GM10248 (cell line): ENCODE measurements around the gene PRADC1.

Source experiments
- CTCF ChIA-PET: fragments of 300-600 bp; sonication (Branson Sonifier 250); formaldehyde crosslinking; extraction: SDS; loops from one replicate; lab custom pipeline; 2021; ENCODE audit warnings: antibody characterized with exemption; lab: Yijun Ruan, JAX
- POLR2A ChIA-PET: fragments of 350-650 bp; sonication (Branson Sonifier 250); formaldehyde crosslinking; extraction: SDS; loops from one replicate; lab custom pipeline; 2020; ENCODE audit warnings: antibody characterized with exemption; lab: Yijun Ruan, JAX
- DNase-seq: peaks from one replicate; pipeline ENCODE4 v3.0.0; 2012; ENCODE audit errors: extremely low spot score
- TF ChIP-seq, protein P1 (sequence below): IDR thresholded peaks from 2 replicates; pipeline ENCODE4 v1.5.1; 2012; ENCODE audit warnings: mild to moderate bottlenecking, low read depth; ENCODE audit errors: extremely low read depth, missing control alignments, control extremely low read depth

Gene PRADC1

DNA sequence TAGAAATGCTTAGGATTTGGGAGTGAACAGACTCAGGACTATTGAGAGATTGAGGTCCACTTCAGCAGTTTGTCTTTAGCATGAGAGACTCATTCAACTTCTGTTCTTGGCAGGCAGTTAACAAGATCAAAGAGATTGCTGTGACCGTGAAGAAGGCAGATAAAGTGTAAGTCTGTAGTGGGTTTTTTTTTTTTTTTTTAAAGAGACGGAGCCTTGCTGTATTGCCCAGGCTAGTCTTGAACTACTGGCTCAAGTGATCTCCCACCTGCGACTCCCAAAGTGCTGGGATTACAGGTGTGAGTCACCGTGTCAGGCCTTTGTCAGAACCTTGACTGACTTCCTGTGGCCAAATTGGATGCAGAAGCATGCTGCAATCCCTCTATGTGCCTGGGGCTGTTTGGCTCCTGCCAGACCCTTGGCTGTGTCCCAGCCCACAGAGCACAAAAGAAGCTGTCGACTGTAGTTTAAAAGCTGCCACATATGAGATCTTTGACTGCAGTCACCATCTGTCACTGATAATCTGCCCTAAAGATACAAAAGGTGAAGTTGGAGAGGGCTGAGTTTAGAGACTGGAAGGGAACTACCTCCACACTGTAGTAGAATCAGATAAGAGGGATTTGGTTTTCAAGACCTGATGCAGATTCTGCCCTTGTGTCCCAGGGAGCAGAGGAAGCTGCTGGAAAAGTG, 11.0 kb upstream of the PRADC1 start:
- TF ChIP-seq, protein P1, sequence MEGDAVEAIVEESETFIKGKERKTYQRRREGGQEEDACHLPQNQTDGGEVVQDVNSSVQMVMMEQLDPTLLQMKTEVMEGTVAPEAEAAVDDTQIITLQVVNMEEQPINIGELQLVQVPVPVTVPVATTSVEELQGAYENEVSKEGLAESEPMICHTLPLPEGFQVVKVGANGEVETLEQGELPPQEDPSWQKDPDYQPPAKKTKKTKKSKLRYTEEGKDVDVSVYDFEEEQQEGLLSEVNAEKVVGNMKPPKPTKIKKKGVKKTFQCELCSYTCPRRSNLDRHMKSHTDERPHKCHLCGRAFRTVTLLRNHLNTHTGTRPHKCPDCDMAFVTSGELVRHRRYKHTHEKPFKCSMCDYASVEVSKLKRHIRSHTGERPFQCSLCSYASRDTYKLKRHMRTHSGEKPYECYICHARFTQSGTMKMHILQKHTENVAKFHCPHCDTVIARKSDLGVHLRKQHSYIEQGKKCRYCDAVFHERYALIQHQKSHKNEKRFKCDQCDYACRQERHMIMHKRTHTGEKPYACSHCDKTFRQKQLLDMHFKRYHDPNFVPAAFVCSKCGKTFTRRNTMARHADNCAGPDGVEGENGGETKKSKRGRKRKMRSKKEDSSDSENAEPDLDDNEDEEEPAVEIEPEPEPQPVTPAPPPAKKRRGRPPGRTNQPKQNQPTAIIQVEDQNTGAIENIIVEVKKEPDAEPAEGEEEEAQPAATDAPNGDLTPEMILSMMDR: no peak
- ChIA-PET CTCF (interaction anchor here (1.2 to 3.7 kb wide), 3 partner anchors 10 to 67 kb away, joined by 3 to 19 read pairs (median 8); partner anchors contain the start of genes CCT7 and PRADC1), POLR2A (interaction anchor here (1.0 kb wide), 1 partner anchor 11 kb away, joined by 3 read pairs; no protein-coding TSS in a partner anchor)
- no peak for DNase-seq

DNA sequence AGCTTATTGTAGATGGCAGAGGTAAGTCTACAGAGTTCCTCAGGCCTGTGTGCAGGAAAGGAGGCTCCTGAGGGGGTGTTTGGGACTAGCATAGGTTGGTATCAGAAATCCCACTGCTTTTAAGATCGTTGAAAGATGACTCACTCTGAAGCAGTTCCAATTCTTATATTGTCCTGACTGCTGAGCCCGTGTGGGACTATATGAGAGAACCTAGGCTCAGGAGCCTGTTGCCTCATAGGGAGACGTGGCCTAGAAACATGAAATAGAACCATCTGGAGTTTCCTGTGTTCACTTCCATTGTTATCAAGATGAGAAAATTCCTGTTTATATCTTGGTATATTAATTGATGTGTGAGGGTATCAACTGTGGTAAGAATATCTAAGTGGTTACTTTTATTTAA, 6.7 kb upstream of the PRADC1 start:
- ChIA-PET POLR2A (no interaction called here), CTCF (interaction anchor here (1.2 to 3.2 kb wide), 4 partner anchors 10 to 63 kb away, joined by 3 to 11 read pairs (median 6); no protein-coding TSS in a partner anchor)
- DNase-seq: no peak
- TF ChIP-seq, protein P1: no peak

DNA sequence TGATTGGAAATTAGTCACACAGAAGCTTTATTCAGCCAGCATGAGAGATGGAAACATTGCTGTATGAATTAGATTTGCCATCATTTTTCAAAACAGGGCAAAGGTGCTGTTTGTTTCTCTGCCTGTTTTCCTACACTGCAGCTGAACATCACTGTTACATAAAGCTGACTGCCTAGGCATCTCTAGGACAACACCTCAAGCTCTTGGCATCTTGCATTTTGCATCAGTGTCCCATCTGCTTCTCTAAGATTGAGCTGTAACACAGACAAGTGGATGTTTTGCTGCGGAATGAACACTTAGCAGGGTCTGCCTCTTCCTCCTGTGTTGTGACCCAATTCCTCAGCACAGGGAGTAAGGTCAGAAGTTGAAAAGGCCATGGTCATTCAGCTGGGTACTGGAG, 5.9 kb upstream of the PRADC1 start:
- CTCF ChIA-PET: interaction anchor here (1.1 to 3.2 kb wide), 7 partner anchors 9 to 62 kb away, joined by 3 to 11 read pairs (median 4); no protein-coding TSS in a partner anchor
- TF ChIP-seq, protein P1: no peak
- POLR2A ChIA-PET: no interaction called here
- no peak for DNase-seq

DNA sequence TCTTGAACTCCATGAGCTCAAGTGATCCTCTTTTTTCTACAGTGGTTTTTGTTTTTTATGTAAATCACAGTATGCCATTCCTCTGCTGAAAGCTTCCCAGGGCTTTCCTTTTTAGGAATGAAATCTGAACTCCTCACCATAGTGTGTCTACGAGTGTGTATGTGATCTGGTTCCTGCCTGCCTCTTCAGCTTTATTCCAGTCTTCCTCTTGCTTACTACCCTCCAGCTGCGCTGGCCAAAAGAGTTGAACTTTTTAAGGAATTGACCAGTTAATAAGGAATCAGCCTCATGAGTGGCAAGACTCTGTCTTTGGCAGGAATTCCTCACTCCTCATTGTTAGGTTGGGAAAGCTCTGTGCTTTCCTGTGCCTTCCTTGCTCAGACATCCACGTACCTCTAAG, 5.1 kb upstream of the PRADC1 start:
- TF ChIP-seq, protein P1: no peak
- CTCF ChIA-PET: interaction anchor here (1.1 to 3.2 kb wide), 6 partner anchors 12 to 52 kb away, joined by 3 to 11 read pairs (median 6); no protein-coding TSS in a partner anchor
- POLR2A ChIA-PET: no interaction called here
- DNase-seq: no peak

DNA sequence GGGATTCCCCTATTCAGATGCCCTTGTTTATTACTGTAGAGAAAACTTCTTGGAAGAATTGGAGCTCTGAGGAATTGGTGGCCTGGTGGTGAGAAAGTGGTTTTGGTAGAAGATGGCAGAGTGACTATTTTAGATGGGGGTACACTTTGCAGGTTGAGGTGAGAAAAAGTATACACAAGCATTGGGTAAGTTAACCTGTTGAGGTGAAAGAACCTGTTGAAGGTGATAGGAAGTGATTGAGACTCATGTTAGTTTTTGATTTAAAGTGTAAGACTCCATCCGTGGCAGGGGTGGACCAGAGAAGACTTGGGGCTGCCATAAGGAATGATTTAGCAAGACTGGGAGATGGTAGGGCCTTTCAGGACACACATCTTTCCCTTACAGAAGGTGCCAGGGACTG, 4.1 kb upstream of the PRADC1 start:
- no peak for DNase-seq
- TF ChIP-seq, protein P1: no peak
- POLR2A ChIA-PET: no interaction called here
- CTCF ChIA-PET: interaction anchor here (0.9 to 2.4 kb wide), 5 partner anchors 8 to 60 kb away, joined by 3 to 7 read pairs (median 3); no protein-coding TSS in a partner anchor

DNA sequence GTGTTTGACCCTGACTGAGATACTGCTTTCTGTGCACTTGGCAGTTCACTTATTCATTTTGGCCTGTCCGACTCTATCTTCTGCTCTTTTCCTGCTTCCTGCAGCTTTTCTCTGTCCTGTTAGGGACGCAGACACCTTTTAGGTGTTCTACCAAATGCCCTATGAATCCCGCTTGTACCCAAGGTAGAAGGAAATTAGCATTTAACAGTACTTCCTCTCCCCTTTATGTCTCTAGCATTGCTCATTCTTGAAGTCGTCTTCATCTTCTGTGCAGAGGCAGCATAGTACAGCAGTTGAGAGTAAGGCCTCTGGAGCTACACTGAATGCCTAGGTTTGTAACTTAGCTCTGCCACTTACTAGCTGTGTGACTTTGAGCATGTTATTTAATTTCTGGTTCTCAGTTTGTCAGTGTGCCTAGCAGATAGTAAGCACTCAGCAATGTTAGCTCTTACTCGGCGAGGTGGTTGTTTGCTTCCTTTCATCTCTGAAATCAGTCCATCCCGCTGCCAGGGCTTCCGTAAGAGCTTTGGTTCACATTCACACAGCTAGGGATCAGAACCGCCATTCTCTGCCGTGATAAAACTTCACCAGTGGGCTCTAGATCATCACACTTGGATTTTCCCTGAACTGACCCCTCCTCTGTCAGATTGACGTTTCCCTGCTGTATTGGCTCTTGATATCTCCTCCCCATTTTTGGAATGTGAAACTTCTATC, 2.4 kb upstream of the PRADC1 start:
- POLR2A ChIA-PET: interaction anchor here (1.4 to 3.5 kb wide), 2 partner anchors 11 to 502 kb away, joined by 4 to 18 read pairs; partner anchors contain the start of gene TPRKB
- CTCF ChIA-PET: interaction anchor here (0.7 to 9.5 kb wide), 7 partner anchors 9 to 55 kb away, joined by 3 to 70 read pairs (median 3); partner anchors contain the start of gene SMYD5

More for the DNA sequence above, 2.4 kb upstream of the PRADC1 start:
- DNase-seq: no peak
- TF ChIP-seq, protein P1: no peak
